Cardiac septum (tissue), 1 donor: ENCODE results near the gene ERI3. TPM values are rescaled to one million over a fixed set of nuclear protein-coding genes. Genes with fewer than 3 reads are reported as not detected.

Source experiments
- total RNA-seq: library from RNA; stranded (reverse); fragmentation: NEBNext Ultra II Directional; extraction: Animal tissue kit (Norgen Biotek cat#: 25700); gene quantifications from one replicate; pipeline ENCODE4 v1.2.1, GENCODE V29; 2021
- donor health status: DM: no; HTN: no; CAD: no.

ERI3 gene
- total RNA-seq, 1 donor from 2014 or later = 45.0 TPM

Other genes starting within 250 kb of the ERI3 start
- gene KLF17, start 236.4 kb downstream of the ERI3 start, total RNA-seq = not detected
- gene KLF18, start 213.6 kb downstream of the ERI3 start, total RNA-seq = not detected
- 27.7 TPM for gene DMAP1, start 141.8 kb downstream of the ERI3 start, total RNA-seq
- gene RNF220, start 50.0 kb upstream of the ERI3 start, total RNA-seq = 45.6 TPM